Activated CD4-positive, alpha-beta T cell treated with anti-CD3 and anti-CD28 coated beads for 36 hours (primary cell): Measurements from ENCODE around the gene ZEB1. TPM values are rescaled to one million over a fixed set of nuclear protein-coding genes. Genes with fewer than 3 reads are reported as not detected.

ENCODE experiments used
- ATAC-seq: fragments of 200-7000 bp; cut with Tn5 transposase; one replicate; pipeline ENCODE4 v1.10.0; 2021; ENCODE audit warnings: mild to moderate bottlenecking, moderate library complexity
- CTCF ChIA-PET: fragments of 350-600 bp; sonication (Branson Sonifier 250); formaldehyde crosslinking; loops from one replicate; lab custom pipeline; 2021; ENCODE audit warnings: antibody characterized with exemption; lab: Charles Lee
- POLR2A ChIA-PET: fragments of 350-600 bp; sonication (Branson Sonifier 250); formaldehyde crosslinking; loops from one replicate; lab custom pipeline; 2021; ENCODE audit warnings: antibody characterized with exemption, inconsistent platforms; lab: Charles Lee
- DNase-seq: peaks from one replicate; pipeline ENCODE4 v3.0.0-alpha.2; 2020
- H3K27ac Mint-ChIP-seq: one replicate; pipeline ENCODE4 v1.8.0; 2021; ENCODE audit warnings: mixed read lengths
- H3K27me3 Mint-ChIP-seq: one replicate; pipeline ENCODE4 v1.8.0; 2021; ENCODE audit warnings: mixed read lengths
- H3K36me3 Mint-ChIP-seq: one replicate; pipeline ENCODE4 v1.8.0; 2021; ENCODE audit warnings: low read depth, mixed read lengths
- H3K4me1 Mint-ChIP-seq: one replicate; pipeline ENCODE4 v1.8.0; 2021; ENCODE audit warnings: mixed read lengths
- H3K4me3 Mint-ChIP-seq: one replicate; pipeline ENCODE4 v1.8.0; 2021; ENCODE audit warnings: mild to moderate bottlenecking, moderate library complexity, mixed read lengths
- H3K9me3 Mint-ChIP-seq: one replicate; pipeline ENCODE4 v1.8.0; 2021; ENCODE audit warnings: low read depth, mixed read lengths
- intact Hi-C, 2 experiments: fragments of 100-400 bp; cut with DNase I in 1 of 2; cut with micrococcal nuclease in 1 of 2; formaldehyde crosslinking; loops; one replicate each; pipeline versions ENCODE4 v1.14.2 to v1.15.1; 2022 to 2024; cut with DNase I, micrococcal nuclease
- total RNA-seq, 2 experiments: library from RNA; stranded (reverse); gene quantifications; one replicate each; pipeline ENCODE4 v1.2.3, GENCODE V29; 2021

The ZEB1 gene
- total RNA-seq, 2 experiments from 2014 or later: 32.0 to 49.0 TPM

- Mint-ChIP-seq H3K36me3 (peaks cover 6% of the 10 kb centered on the region), H3K4me1 (peaks cover 46% of the 10 kb centered on the region), H3K27me3 (no peaks in the 10 kb centered on the region), H3K9me3 (no peaks in the 10 kb centered on the region), H3K4me3 (no peak overlapping the region), H3K27ac (no peak overlapping the region)
- intact Hi-C loops: no loop called here
- POLR2A ChIA-PET: no interaction called here
- ATAC-seq: no peak
- DNase-seq: no peak
- CTCF ChIA-PET: no interaction called here
These were observed 49.7 kb downstream of the ZEB1 start for GRCh38 chr10:31368724-31369123.

GRCh38 chr10:31372439-31372838 is 53.4 kb downstream of the ZEB1 start:
- H3K27me3 Mint-ChIP-seq: no peaks in the 10 kb centered on the region
- ChIA-PET POLR2A (no interaction called here), CTCF (interaction anchor here (0.6 kb wide), 1 partner anchor 19 kb away, joined by 3 read pairs; no protein-coding TSS in a partner anchor)
- H3K9me3 Mint-ChIP-seq: no peaks in the 10 kb centered on the region
- H3K36me3 Mint-ChIP-seq: peaks cover 3% of the 10 kb centered on the region
- H3K4me1 Mint-ChIP-seq: peaks cover 45% of the 10 kb centered on the region
- intact Hi-C loops: no loop called here
- no peak overlapping the region for H3K27ac Mint-ChIP-seq
- ATAC-seq: no peak
- no peak for DNase-seq
- H3K4me3 Mint-ChIP-seq: no peak overlapping the region

GRCh38 chr10:31374146-31374696 is 55.2 kb downstream of the ZEB1 start:
- no peaks in the 10 kb centered on the region for H3K9me3 Mint-ChIP-seq
- H3K27ac Mint-ChIP-seq: no peak overlapping the region
- CTCF ChIA-PET: no interaction called here
- H3K36me3 Mint-ChIP-seq: peaks cover 3% of the 10 kb centered on the region
- POLR2A ChIA-PET: no interaction called here
- peaks cover 44% of the 10 kb centered on the region for H3K4me1 Mint-ChIP-seq
- intact Hi-C loops: no loop called here
- DNase-seq (no peak), ATAC-seq (no peak)
- no peaks in the 10 kb centered on the region for H3K27me3 Mint-ChIP-seq
- no peak overlapping the region for H3K4me3 Mint-ChIP-seq

DNA sequence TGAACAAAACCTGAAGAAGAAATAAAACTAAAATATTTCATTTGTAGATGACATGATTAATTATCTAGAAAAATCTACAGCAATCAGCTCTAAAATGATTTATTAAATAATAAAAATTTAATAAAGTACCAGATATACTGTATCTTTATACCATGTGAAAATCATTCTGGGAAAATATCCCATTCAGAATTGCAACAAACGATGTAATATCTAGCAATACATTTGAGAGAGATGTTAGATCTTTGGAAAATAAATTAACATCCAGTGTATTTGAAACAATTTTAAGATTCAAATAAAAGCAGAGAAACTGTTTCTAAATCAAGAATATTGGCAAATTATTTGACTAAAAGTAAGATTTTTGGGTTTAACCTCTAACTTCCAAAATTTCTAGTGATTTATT is 62.2 kb downstream of the ZEB1 start:
- ATAC-seq: no peak
- no peak overlapping the region for H3K4me3 Mint-ChIP-seq
- ChIA-PET CTCF (interaction anchor here (0.6 kb wide), 1 partner anchor 571 kb away, joined by 5 read pairs; no protein-coding TSS in a partner anchor), POLR2A (no interaction called here)
- DNase-seq: no peak
- no peaks in the 10 kb centered on the region for H3K36me3 Mint-ChIP-seq
- no peak overlapping the region for H3K27ac Mint-ChIP-seq
- no peaks in the 10 kb centered on the region for H3K9me3 Mint-ChIP-seq
- H3K27me3 Mint-ChIP-seq: no peaks in the 10 kb centered on the region
- intact Hi-C loops: no loop called here
- H3K4me1 Mint-ChIP-seq: peaks cover 34% of the 10 kb centered on the region

- DNase-seq (no peak), ATAC-seq (peak; percentile 44)
- H3K4me1 Mint-ChIP-seq: peaks cover 36% of the 10 kb centered on the region
- H3K9me3 Mint-ChIP-seq: no peaks in the 10 kb centered on the region
- ChIA-PET POLR2A (no interaction called here), CTCF (no interaction called here)
- no peaks in the 10 kb centered on the region for H3K36me3 Mint-ChIP-seq
- no peak overlapping the region for H3K27ac Mint-ChIP-seq
- no peak overlapping the region for H3K4me3 Mint-ChIP-seq
- intact Hi-C loops: no loop called here
- no peaks in the 10 kb centered on the region for H3K27me3 Mint-ChIP-seq
These were observed 62.8 kb downstream of the ZEB1 start for GRCh38 chr10:31381766-31382316.

- CTCF ChIA-PET: interaction anchor here (0.6 to 0.9 kb wide), 2 partner anchors 9 to 438 kb away, joined by 3 read pairs; no protein-coding TSS in a partner anchor
- no peak overlapping the region for H3K4me3 Mint-ChIP-seq
- DNase-seq: no peak
- ATAC-seq: peak; percentile 39
- H3K4me1 Mint-ChIP-seq: peaks cover 40% of the 10 kb centered on the region
- POLR2A ChIA-PET: interaction anchor here (0.6 to 0.7 kb wide), 4 partner anchors 44 to 968 kb away, joined by 3 to 4 read pairs (median 4); no protein-coding TSS in a partner anchor
- H3K27ac Mint-ChIP-seq: no peak overlapping the region
- peaks cover 11% of the 10 kb centered on the region for H3K36me3 Mint-ChIP-seq
- H3K27me3 Mint-ChIP-seq: no peaks in the 10 kb centered on the region
- H3K9me3 Mint-ChIP-seq: no peaks in the 10 kb centered on the region
- intact Hi-C loops: no loop called here
These were observed 65.0 kb downstream of the ZEB1 start for GRCh38 chr10:31383810-31384588.

DNA sequence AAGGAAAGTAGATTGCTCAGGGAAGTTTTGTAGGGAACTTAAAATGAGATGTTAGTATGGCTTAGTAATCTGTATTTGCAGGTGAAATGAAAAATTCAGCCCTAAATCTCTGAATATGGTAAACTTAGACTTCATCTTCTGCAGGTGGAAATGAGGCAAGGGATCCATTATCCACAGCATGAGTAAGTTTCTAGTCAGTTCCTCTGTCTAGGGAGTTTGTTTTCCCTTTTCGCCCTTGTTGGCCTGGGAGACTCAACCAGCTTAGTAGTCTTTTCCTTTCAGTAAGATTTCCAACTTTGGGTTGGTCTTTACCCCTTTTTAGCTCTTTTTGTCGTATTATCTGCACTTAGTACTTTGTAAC is 65.6 kb downstream of the ZEB1 start:
- intact Hi-C loops: no loop called here
- peaks cover 38% of the 10 kb centered on the region for H3K4me1 Mint-ChIP-seq
- ChIA-PET POLR2A (interaction anchor here (0.6 to 0.7 kb wide), 2 partner anchors 123 to 969 kb away, joined by 3 to 4 read pairs; no protein-coding TSS in a partner anchor), CTCF (interaction anchor here (0.6 to 0.9 kb wide), 3 partner anchors 8 to 437 kb away, joined by 3 to 4 read pairs (median 3); no protein-coding TSS in a partner anchor)
- no peaks in the 10 kb centered on the region for H3K27me3 Mint-ChIP-seq
- H3K27ac Mint-ChIP-seq: no peak overlapping the region
- H3K4me3 Mint-ChIP-seq: no peak overlapping the region
- DNase-seq (no peak), ATAC-seq (no peak)
- H3K9me3 Mint-ChIP-seq: no peaks in the 10 kb centered on the region
- H3K36me3 Mint-ChIP-seq: peaks cover 12% of the 10 kb centered on the region

DNA sequence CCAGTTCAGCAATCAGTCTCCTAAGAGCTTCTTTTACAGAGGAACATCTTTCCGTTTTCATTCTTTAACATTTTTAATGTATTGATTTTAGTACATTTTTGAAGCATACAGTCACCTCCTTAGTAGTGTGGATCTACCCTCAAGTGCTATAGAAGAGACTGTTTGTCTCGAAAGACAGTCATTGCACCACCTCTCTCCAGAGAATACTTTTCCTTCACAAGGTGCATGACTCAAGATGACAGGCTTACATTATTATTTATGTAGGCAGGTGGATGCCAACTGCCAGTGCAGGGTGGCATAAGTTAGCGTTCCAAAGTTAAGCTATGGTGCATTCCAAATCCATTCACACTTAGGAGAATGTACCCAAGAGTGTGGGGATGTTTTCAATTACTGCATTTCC is 71.8 kb downstream of the ZEB1 start:
- peak; percentile 36 for ATAC-seq
- peaks cover 29% of the 10 kb centered on the region for H3K4me1 Mint-ChIP-seq
- peaks cover 23% of the 10 kb centered on the region for H3K36me3 Mint-ChIP-seq
- DNase-seq: no peak
- no peak overlapping the region for H3K4me3 Mint-ChIP-seq
- no peaks in the 10 kb centered on the region for H3K9me3 Mint-ChIP-seq
- no peak overlapping the region for H3K27ac Mint-ChIP-seq
- intact Hi-C loops: loop anchor here in 1 of 2 experiments (5.0 kb wide), 1 partner anchor 54 kb away; no protein-coding TSS in a partner anchor
- ChIA-PET CTCF (interaction anchor here (0.6 to 0.7 kb wide), 2 partner anchors 15 to 48 kb away, joined by 3 read pairs; no protein-coding TSS in a partner anchor), POLR2A (no interaction called here)
- no peaks in the 10 kb centered on the region for H3K27me3 Mint-ChIP-seq

DNA sequence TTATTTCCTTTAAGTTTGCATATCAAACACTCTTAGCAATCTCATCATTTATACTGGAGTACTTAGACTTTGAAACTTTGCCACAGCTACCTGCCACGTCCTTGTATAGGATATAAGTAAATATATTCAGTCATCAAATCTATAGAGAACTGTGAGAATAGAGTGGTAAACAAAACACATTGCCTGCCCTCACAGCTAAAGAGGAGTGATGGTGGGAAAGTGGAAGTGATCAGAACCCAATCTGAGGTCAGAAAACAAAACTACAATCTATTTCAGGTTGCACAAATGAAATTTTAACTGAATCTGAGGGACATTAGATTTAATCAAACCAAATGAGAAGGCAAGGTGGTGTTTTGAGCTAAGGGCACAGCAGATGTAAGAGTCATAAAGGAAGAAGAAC is 74.8 kb downstream of the ZEB1 start:
- Mint-ChIP-seq H3K4me3 (no peak overlapping the region), H3K27ac (no peak overlapping the region), H3K27me3 (no peaks in the 10 kb centered on the region), H3K4me1 (peaks cover 36% of the 10 kb centered on the region), H3K36me3 (peaks cover 13% of the 10 kb centered on the region), H3K9me3 (no peaks in the 10 kb centered on the region)
- ChIA-PET POLR2A (no interaction called here), CTCF (no interaction called here)
- intact Hi-C loops: loop anchor here in 1 of 2 experiments (5.0 kb wide), 1 partner anchor 57 kb away; no protein-coding TSS in a partner anchor
- no peak for ATAC-seq
- no peak for DNase-seq

GRCh38 chr10:31395695-31396094 is 76.7 kb downstream of the ZEB1 start:
- H3K4me3 Mint-ChIP-seq: no peak overlapping the region
- DNase-seq (no peak), ATAC-seq (no peak)
- peaks cover 12% of the 10 kb centered on the region for H3K36me3 Mint-ChIP-seq
- POLR2A ChIA-PET: no interaction called here
- peaks cover 46% of the 10 kb centered on the region for H3K4me1 Mint-ChIP-seq
- H3K27ac Mint-ChIP-seq: no peak overlapping the region
- CTCF ChIA-PET: no interaction called here
- no peaks in the 10 kb centered on the region for H3K9me3 Mint-ChIP-seq
- no peaks in the 10 kb centered on the region for H3K27me3 Mint-ChIP-seq
- intact Hi-C loops: no loop called here

GRCh38 chr10:31396376-31396775 is 77.4 kb downstream of the ZEB1 start:
- DNase-seq (no peak), ATAC-seq (no peak)
- ChIA-PET POLR2A (interaction anchor here (0.6 kb wide), 1 partner anchor 25 kb away, joined by 4 read pairs; no protein-coding TSS in a partner anchor), CTCF (interaction anchor here (0.8 kb wide), 1 partner anchor 72 kb away, joined by 3 read pairs; no protein-coding TSS in a partner anchor)
- Mint-ChIP-seq H3K9me3 (no peaks in the 10 kb centered on the region), H3K36me3 (peaks cover 11% of the 10 kb centered on the region), H3K27me3 (no peaks in the 10 kb centered on the region), H3K27ac (no peak overlapping the region), H3K4me3 (no peak overlapping the region), H3K4me1 (peaks cover 47% of the 10 kb centered on the region)
- intact Hi-C loops: no loop called here
